ENCODE results near the gene KMT5B. TPM values are rescaled to one million over a fixed set of nuclear protein-coding genes. Genes with fewer than 3 reads are reported as not detected.

KMT5B gene
- total RNA-seq, 1 donor from 2014 or later, result 43.7 TPM

DNA sequence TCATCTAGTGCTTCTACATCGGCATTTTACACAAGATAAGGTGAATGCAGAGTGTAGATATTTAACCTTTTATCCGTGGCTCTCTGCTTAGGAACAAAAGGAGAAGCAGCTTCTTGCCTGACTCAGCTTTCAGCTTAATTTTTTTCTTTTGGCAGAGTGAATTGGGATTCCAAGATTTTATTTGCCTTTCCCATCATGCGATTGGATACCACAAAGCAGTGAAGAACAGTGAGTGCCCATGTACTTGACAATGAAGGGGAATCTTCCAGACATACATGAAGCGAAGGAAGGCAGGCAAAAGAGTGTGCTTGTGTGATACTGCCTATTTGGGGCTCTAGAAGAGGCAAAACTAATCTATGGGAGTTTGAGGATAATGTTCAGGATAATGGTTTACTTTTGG lies 74.9 kb downstream of the KMT5B start:
- DNase-seq (ENCODE audit: low read depth, low spot score), result no peak
- TF ChIP-seq, protein P1, sequence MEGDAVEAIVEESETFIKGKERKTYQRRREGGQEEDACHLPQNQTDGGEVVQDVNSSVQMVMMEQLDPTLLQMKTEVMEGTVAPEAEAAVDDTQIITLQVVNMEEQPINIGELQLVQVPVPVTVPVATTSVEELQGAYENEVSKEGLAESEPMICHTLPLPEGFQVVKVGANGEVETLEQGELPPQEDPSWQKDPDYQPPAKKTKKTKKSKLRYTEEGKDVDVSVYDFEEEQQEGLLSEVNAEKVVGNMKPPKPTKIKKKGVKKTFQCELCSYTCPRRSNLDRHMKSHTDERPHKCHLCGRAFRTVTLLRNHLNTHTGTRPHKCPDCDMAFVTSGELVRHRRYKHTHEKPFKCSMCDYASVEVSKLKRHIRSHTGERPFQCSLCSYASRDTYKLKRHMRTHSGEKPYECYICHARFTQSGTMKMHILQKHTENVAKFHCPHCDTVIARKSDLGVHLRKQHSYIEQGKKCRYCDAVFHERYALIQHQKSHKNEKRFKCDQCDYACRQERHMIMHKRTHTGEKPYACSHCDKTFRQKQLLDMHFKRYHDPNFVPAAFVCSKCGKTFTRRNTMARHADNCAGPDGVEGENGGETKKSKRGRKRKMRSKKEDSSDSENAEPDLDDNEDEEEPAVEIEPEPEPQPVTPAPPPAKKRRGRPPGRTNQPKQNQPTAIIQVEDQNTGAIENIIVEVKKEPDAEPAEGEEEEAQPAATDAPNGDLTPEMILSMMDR (conservative IDR thresholded peaks at IDR 0.05), result no peak
- Mint-ChIP-seq H3K27ac (ENCODE audit: unreplicated experiment) (no peak overlapping the region), H3K36me3 (ENCODE audit: low read depth) (peaks cover 13% of the 10 kb centered on the region), H3K4me1 (no peaks in the 10 kb centered on the region), H3K9me3 (peaks cover 10% of the 10 kb centered on the region), H3K4me3 (no peak overlapping the region), H3K27me3 (ENCODE audit: low read depth) (no peaks in the 10 kb centered on the region)

DNA sequence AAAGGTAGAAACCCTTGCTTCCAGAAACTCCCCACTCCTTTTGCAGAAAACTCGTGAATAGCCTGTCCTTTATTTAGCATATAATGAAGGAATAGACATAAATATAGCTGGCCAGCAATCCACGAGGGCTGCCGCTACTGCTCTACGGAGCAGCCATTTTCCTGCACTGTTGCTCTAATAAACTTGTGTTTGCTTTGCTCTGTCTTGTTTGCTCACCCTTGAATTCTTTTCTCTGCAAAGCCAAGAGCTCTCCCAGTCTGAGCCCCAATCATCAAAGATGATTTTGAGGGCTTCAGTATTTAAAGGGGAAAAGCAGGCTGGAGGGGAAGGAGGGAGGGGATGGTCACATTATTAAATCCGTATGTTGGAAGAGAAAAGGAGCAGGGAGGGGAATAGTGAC lies 75.3 kb downstream of the KMT5B start:
- Mint-ChIP-seq H3K9me3 (peaks cover 10% of the 10 kb centered on the region), H3K27ac (ENCODE audit: unreplicated experiment) (no peak overlapping the region), H3K36me3 (ENCODE audit: low read depth) (peaks cover 13% of the 10 kb centered on the region), H3K4me1 (no peaks in the 10 kb centered on the region), H3K4me3 (no peak overlapping the region), H3K27me3 (ENCODE audit: low read depth) (no peaks in the 10 kb centered on the region)
- TF ChIP-seq, protein P1 (conservative IDR thresholded peaks at IDR 0.05), result no peak
- DNase-seq (ENCODE audit: low read depth, low spot score), result no peak

DNA sequence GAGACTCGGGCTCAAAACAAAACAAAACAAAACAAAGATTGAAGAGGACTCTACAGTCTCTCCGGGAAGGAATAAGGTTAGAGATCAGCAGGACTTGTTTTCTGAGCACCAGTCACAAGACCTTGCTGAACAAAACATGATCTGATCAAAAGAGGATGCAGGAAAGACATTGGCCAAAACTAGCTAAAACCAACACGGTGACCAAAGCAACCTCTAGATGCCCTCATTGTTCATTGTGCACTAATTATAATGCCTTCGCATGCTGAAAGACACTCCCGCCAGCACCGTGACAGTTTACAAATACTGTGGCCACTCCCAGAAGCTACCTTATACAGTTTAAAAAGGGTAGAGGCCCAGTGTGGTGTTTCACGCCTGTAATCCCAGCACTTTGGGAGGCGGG lies 76.2 kb downstream of the KMT5B start:
- TF ChIP-seq, protein P1 (conservative IDR thresholded peaks at IDR 0.05), result no peak
- H3K4me3 Mint-ChIP-seq, result no peak overlapping the region
- H3K9me3 Mint-ChIP-seq, result peaks cover 17% of the 10 kb centered on the region
- no peaks in the 10 kb centered on the region for H3K4me1 Mint-ChIP-seq
- no peak overlapping the region for H3K27ac Mint-ChIP-seq (ENCODE audit: unreplicated experiment)
- no peak for DNase-seq (ENCODE audit: low read depth, low spot score)
- H3K36me3 Mint-ChIP-seq (ENCODE audit: low read depth), result peaks cover 17% of the 10 kb centered on the region
- H3K27me3 Mint-ChIP-seq (ENCODE audit: low read depth), result no peaks in the 10 kb centered on the region

DNA sequence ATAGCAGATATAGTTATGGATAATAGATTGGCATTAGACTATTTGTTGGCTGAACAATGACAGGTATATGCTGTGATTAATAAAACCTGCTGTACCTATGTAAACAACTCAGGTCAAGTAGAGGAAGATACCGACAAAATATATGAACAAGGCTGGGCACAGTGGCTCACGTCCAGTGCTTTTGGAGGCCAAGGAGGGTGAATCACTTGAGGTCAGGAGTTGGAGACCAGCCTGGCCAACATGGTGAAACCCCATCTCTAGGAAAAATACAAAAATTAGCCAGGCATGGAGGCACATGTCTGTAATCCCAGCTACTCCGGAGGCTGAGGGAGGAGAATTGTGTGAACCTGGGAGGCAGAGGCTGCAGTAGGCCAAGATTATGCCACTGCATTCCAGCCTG lies 77.9 kb downstream of the KMT5B start:
- Mint-ChIP-seq H3K9me3 (peaks cover 17% of the 10 kb centered on the region), H3K36me3 (ENCODE audit: low read depth) (peaks cover 18% of the 10 kb centered on the region), H3K4me3 (no peak overlapping the region), H3K27me3 (ENCODE audit: low read depth) (no peaks in the 10 kb centered on the region), H3K4me1 (no peaks in the 10 kb centered on the region), H3K27ac (ENCODE audit: unreplicated experiment) (no peak overlapping the region)
- DNase-seq (ENCODE audit: low read depth, low spot score), result no peak
- TF ChIP-seq, protein P1 (conservative IDR thresholded peaks at IDR 0.05), result no peak

DNA sequence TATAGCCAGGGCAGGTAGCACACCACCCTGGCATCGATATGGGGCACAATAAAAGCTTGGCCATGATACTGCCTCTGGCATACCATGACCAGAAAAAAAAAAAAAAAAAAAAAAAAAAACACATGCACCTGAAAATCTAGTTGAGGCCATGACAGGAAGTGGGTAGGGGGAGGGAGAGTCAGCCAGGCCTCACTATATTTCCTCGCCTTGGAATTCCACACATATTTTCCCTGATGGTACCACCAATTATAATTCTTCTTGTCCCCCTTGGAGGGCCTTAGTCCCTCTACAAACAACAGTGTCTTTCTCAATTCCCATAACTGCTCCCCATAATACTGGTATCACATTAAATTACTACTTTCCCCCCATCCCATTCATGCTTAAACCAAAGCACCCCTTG lies 79.3 kb downstream of the KMT5B start:
- peaks cover 18% of the 10 kb centered on the region for H3K36me3 Mint-ChIP-seq (ENCODE audit: low read depth)
- no peak overlapping the region for H3K4me3 Mint-ChIP-seq
- TF ChIP-seq, protein P1 (conservative IDR thresholded peaks at IDR 0.05), result no peak
- H3K4me1 Mint-ChIP-seq, result no peaks in the 10 kb centered on the region
- H3K27me3 Mint-ChIP-seq (ENCODE audit: low read depth), result no peaks in the 10 kb centered on the region
- peaks cover 17% of the 10 kb centered on the region for H3K9me3 Mint-ChIP-seq
- H3K27ac Mint-ChIP-seq (ENCODE audit: unreplicated experiment), result no peak overlapping the region
- no peak for DNase-seq (ENCODE audit: low read depth, low spot score)

DNA sequence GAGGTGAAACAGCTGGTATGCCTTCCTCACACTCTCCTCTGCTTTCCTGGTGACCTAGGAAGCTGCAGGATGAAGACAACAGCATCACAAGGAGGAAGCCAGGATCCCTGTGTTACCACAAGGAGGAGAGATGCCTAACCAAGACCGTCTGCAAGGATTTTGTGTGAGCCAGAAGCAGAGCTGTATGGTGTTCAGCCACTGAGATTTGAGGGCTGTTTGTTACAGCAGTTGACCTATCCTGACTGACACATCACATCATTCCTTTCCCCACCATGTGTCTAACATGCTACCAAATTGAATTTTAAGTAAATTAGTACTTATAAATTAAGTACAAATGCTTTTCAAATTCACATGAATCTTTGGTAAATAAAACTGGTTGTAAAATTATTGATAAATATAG lies 83.0 kb downstream of the KMT5B start:
- Mint-ChIP-seq H3K27me3 (ENCODE audit: low read depth) (no peaks in the 10 kb centered on the region), H3K27ac (ENCODE audit: unreplicated experiment) (no peak overlapping the region), H3K4me1 (no peaks in the 10 kb centered on the region), H3K4me3 (no peak overlapping the region), H3K36me3 (ENCODE audit: low read depth) (peaks cover 11% of the 10 kb centered on the region), H3K9me3 (peaks cover 13% of the 10 kb centered on the region)
- no peak for DNase-seq (ENCODE audit: low read depth, low spot score)
- TF ChIP-seq, protein P1 (conservative IDR thresholded peaks at IDR 0.05), result no peak
